Heart left ventricle (tissue), 13 donors: ENCODE data around the gene RBP7.

Experiments
- CTCF ChIP-seq, 12 donors: fragments of 200-600 bp; sonication (generic) in 4 of 12; IDR thresholded peaks; one replicate each; pipeline versions ENCODE4 v1.5.0 to v1.8.0; 2018 to 2022; ENCODE audit warnings: antibody characterized with exemption in 12 of 12, mild to moderate bottlenecking in 5 of 12
- POLR2A ChIP-seq, 2 donors: fragments of 450-650 bp; IDR thresholded peaks; one replicate each; pipeline ENCODE4 v1.6.1; 2017; ENCODE audit warnings: antibody characterized with exemption in 2 of 2, mild to moderate bottlenecking in 2 of 2, moderate library complexity in 2 of 2
- donor health status: ischemic (EF 13 %, LVEDD 7.1; RV severe dilation, severe dysfunction).
- donor health status: DM: no; HTN: yes; CAD: no.
- donor health status: DM: no; HTN: no; CAD: no.
- donor health status: ischemic (EF 25% LVEDD 6.9; RV normal size, moderate dysfunction).
- donor health status: ischemic (EF 25% LVEDD 5.7; RV mildly dilated, moderate dysfunction).
- donor health status: ischemic (EF 35%, LVEDD 5.7; RV mildly dilated, moderate dysfunction).
- donor health status: nonischemic (EF 11% LVEDD 7.7; RV severe dilation, severe dysfunction).
- donor health status: DM: yes; HTN: yes; CAD: no.
- donor health status: PGD.
- donor health status: ischemic (EF 29% LVEDD 5.4; RV normal size, mild dysfunction).
- donor health status: nonischemic (EF 23%, LVEDD 6.1; RV moderate dilation, normal function).

GRCh38 chr1:10050611-10051010 is 53.6 kb downstream of the RBP7 start:
- no peak for TF ChIP-seq CTCF (IDR thresholded peaks at IDR 0.05)
- TF ChIP-seq POLR2A (IDR thresholded peaks at IDR 0.05), result no peak
